Lower lobe of right lung (tissue), 2 donors: ENCODE results near the gene SORBS2. TPM values are rescaled to one million over a fixed set of nuclear protein-coding genes. Genes with fewer than 3 reads are reported as not detected.
A peak's percentile ranks its signal among the peaks of the same experiment; 100 is the strongest.
"Not testable (repeated sequence)": the region's sequence is repeated elsewhere in the genome, so short reads cannot be mapped to it uniquely, and the experiment has no call there.

Source experiments
- ATAC-seq, 2 donors: fragments of 200-7000 bp; cut with Tn5 transposase; one replicate each; pipeline ENCODE4 v1.9.1; 2020 to 2022; ENCODE audit warnings: mild to moderate bottlenecking in 2 of 2, moderate library complexity in 2 of 2
- DNase-seq: peaks from one replicate; pipeline ENCODE4 v3.0.0-alpha.2; 2020
- H3K27ac ChIP-seq: fragments of 200-600 bp; one replicate; pipeline ENCODE4 v1.8.0; 2022
- H3K27me3 ChIP-seq: fragments of 200-600 bp; one replicate; pipeline ENCODE4 v1.8.0; 2022; ENCODE audit warnings: low read depth
- H3K36me3 ChIP-seq: fragments of 200-600 bp; one replicate; pipeline ENCODE4 v1.8.0; 2022; ENCODE audit warnings: mild to moderate bottlenecking
- H3K4me1 ChIP-seq: fragments of 200-600 bp; one replicate; pipeline ENCODE4 v1.8.0; 2022
- H3K4me3 ChIP-seq: fragments of 200-600 bp; one replicate; pipeline ENCODE4 v1.8.0; 2022; ENCODE audit warnings: mild to moderate bottlenecking
- H3K9me3 ChIP-seq: fragments of 200-600 bp; one replicate; pipeline ENCODE4 v1.8.0; 2022
- CTCF ChIP-seq: fragments of 200-600 bp; IDR thresholded peaks from one replicate; pipeline ENCODE4 v1.8.0; 2022; ENCODE audit warnings: antibody characterized with exemption, mild to moderate bottlenecking
- intact Hi-C: fragments of 100-400 bp; cut with DNase I; formaldehyde crosslinking; loops from one replicate; pipeline ENCODE4 v1.11.0; 2022
- total RNA-seq: library from RNA; stranded (reverse); fragmentation: NEBNext Ultra II Directional; extraction: Animal tissue kit (Norgen Biotek cat#: 25700); gene quantifications from one replicate; pipeline ENCODE4 v1.2.1, GENCODE V29; 2021
- donor health status: DM: no; HTN: yes; CAD: no; lungs with severe emphysema.

The SORBS2 gene
- total RNA-seq, 1 donor from 2014 or later, result 49.3 TPM

- no peak for DNase-seq
- Histone ChIP-seq H3K27ac (peak overlapping the region; percentile 84), H3K27me3 (no peaks in the 10 kb centered on the region), H3K4me1 (peaks cover 20% of the 10 kb centered on the region), H3K36me3 (no peaks in the 10 kb centered on the region), H3K9me3 (no peaks in the 10 kb centered on the region), H3K4me3 (no peak overlapping the region)
- no peak for ATAC-seq
- TF ChIP-seq CTCF, result no peak
- intact Hi-C loops, result no loop called here
Measured at GRCh38 chr4:185565696-185566095, 246.3 kb downstream of the SORBS2 start.

GRCh38 chr4:185564349-185564748 is 247.6 kb downstream of the SORBS2 start:
- H3K27ac ChIP-seq, result no peak overlapping the region
- no peak overlapping the region for H3K4me3 ChIP-seq
- H3K27me3 ChIP-seq, result no peaks in the 10 kb centered on the region
- H3K36me3 ChIP-seq, result no peaks in the 10 kb centered on the region
- H3K9me3 ChIP-seq, result no peaks in the 10 kb centered on the region
- TF ChIP-seq CTCF, result no peak
- no peak for DNase-seq
- peaks cover 20% of the 10 kb centered on the region for H3K4me1 ChIP-seq
- ATAC-seq, result no peak
- intact Hi-C loops, result no loop called here

GRCh38 chr4:185562531-185562930 is 249.5 kb downstream of the SORBS2 start:
- Histone ChIP-seq H3K4me3 (no peak overlapping the region), H3K36me3 (no peaks in the 10 kb centered on the region), H3K27ac (no peak overlapping the region), H3K27me3 (no peaks in the 10 kb centered on the region), H3K9me3 (no peaks in the 10 kb centered on the region), H3K4me1 (peaks cover 11% of the 10 kb centered on the region)
- ATAC-seq (no peak), DNase-seq (no peak)
- no peak for TF ChIP-seq CTCF
- intact Hi-C loops, result no loop called here

GRCh38 chr4:185560316-185560715 is 251.7 kb downstream of the SORBS2 start:
- TF ChIP-seq CTCF, result no peak
- no peaks in the 10 kb centered on the region for H3K9me3 ChIP-seq
- H3K4me3 ChIP-seq, result no peak overlapping the region
- H3K4me1 ChIP-seq, result no peaks in the 10 kb centered on the region
- intact Hi-C loops, result no loop called here
- no peaks in the 10 kb centered on the region for H3K27me3 ChIP-seq
- DNase-seq, result no peak
- no peak overlapping the region for H3K27ac ChIP-seq
- ATAC-seq, result no peak
- no peaks in the 10 kb centered on the region for H3K36me3 ChIP-seq

- no peak overlapping the region for H3K27ac ChIP-seq
- intact Hi-C loops, result no loop called here
- no peak overlapping the region for H3K4me3 ChIP-seq
- H3K27me3 ChIP-seq, result no peaks in the 10 kb centered on the region
- no peaks in the 10 kb centered on the region for H3K36me3 ChIP-seq
- H3K9me3 ChIP-seq, result no peaks in the 10 kb centered on the region
- no peak for TF ChIP-seq CTCF
- H3K4me1 ChIP-seq, result no peaks in the 10 kb centered on the region
- no peak for DNase-seq
- peak; percentile 31 to 63 for ATAC-seq
Measured at GRCh38 chr4:185559915-185560281, 252.1 kb downstream of the SORBS2 start.

GRCh38 chr4:185559251-185559914 is 252.6 kb downstream of the SORBS2 start:
- H3K4me1 ChIP-seq, intact Hi-C loops, H3K27me3 ChIP-seq, H3K36me3 ChIP-seq, DNase-seq, H3K4me3 ChIP-seq, ATAC-seq, H3K27ac ChIP-seq, H3K9me3 ChIP-seq: not testable (repeated sequence)
